ENCODE results near the gene CXCL14.

DNA sequence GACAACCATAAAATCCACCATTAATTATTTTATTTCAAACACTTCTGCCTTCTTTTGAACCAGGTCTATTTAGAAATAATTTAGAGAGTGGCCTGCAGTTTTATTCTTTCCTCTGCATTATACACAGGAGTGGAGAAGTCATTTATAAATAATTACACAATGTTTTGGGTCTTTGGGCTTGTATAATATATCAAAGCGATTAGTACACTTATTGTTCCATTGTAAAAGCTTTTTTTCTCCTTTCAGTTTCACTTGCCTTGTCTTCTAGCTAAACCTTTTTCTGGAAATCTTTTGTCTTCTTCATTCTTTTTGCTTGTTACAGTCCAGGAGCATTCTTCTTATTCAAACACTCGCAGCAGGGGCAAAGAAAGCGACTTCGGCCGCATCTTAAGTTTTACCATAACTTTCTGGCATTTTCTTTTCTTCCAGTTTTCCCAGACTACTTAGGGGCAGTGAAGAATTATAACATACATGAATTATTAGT, 35.7 kb downstream of the CXCL14 start:
- TF ChIP-seq, protein P1, sequence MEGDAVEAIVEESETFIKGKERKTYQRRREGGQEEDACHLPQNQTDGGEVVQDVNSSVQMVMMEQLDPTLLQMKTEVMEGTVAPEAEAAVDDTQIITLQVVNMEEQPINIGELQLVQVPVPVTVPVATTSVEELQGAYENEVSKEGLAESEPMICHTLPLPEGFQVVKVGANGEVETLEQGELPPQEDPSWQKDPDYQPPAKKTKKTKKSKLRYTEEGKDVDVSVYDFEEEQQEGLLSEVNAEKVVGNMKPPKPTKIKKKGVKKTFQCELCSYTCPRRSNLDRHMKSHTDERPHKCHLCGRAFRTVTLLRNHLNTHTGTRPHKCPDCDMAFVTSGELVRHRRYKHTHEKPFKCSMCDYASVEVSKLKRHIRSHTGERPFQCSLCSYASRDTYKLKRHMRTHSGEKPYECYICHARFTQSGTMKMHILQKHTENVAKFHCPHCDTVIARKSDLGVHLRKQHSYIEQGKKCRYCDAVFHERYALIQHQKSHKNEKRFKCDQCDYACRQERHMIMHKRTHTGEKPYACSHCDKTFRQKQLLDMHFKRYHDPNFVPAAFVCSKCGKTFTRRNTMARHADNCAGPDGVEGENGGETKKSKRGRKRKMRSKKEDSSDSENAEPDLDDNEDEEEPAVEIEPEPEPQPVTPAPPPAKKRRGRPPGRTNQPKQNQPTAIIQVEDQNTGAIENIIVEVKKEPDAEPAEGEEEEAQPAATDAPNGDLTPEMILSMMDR (conservative IDR thresholded peaks at IDR 0.05; ENCODE audit: low read depth, low read length) = no peak
- no peak for TF ChIP-seq EZH2 (IDR thresholded peaks at IDR 0.05; ENCODE audit: borderline replicate concordance, low read depth, low read length, poor library complexity, severe bottlenecking)
